Measurements from ENCODE around the gene CCDC188. TPM values are rescaled to one million over a fixed set of nuclear protein-coding genes. Genes with fewer than 3 reads are reported as not detected.

The CCDC188 gene
- total RNA-seq, 2 donors from 2014 or later: not detected

GRCh38 chr22:20178075-20178914 lies 27.4 kb upstream of the CCDC188 start:
- no peaks in the 10 kb centered on the region for H3K27me3 Mint-ChIP-seq (ENCODE audit: insufficient read depth)
- no peaks in the 10 kb centered on the region for H3K36me3 Mint-ChIP-seq (ENCODE audit: low read depth)
- peaks cover 17% of the 10 kb centered on the region for H3K4me1 Mint-ChIP-seq
- no peaks in the 10 kb centered on the region for H3K9me3 Mint-ChIP-seq
- no peak for TF ChIP-seq CTCF (conservative IDR thresholded peaks at IDR 0.05)
- DNase-seq: no peak
- H3K9ac ChIP-seq (ENCODE audit: extremely low read depth, low read length, poor library complexity, severe bottlenecking): no peak overlapping the region
- H3K9me3 ChIP-seq (ENCODE audit: control insufficient read depth, low read length): no peaks in the 10 kb centered on the region
- WGBS, 2 experiments (ENCODE audit: insufficient coverage in 1 of 2, insufficient read length in 1 of 2): 93% methylated on average over 25 to 29 of the region's 29 CpGs
- no peaks in the 10 kb centered on the region for H3K27me3 ChIP-seq (ENCODE audit: control insufficient read depth, insufficient read depth, low read length, poor library complexity, severe bottlenecking)
- no peak overlapping the region for H3K4me3 ChIP-seq (ENCODE audit: low read length)
- peak overlapping the region; percentile 35 for H3K27ac Mint-ChIP-seq
- H3K4me1 ChIP-seq (ENCODE audit: control insufficient read depth, insufficient read depth, low read length): peaks cover 14% of the 10 kb centered on the region
- H3K27ac ChIP-seq (ENCODE audit: low read depth, low read length): no peak overlapping the region
- H3K4me3 Mint-ChIP-seq: no peak overlapping the region
- H3K36me3 ChIP-seq (ENCODE audit: control insufficient read depth, insufficient read depth, low read length): no peaks in the 10 kb centered on the region

GRCh38 chr22:20177217-20177911 lies 26.5 kb upstream of the CCDC188 start:
- H3K9ac ChIP-seq (ENCODE audit: extremely low read depth, low read length, poor library complexity, severe bottlenecking): no peak overlapping the region
- no peak overlapping the region for H3K4me3 ChIP-seq (ENCODE audit: low read length)
- Mint-ChIP-seq H3K27ac (no peak overlapping the region), H3K36me3 (ENCODE audit: low read depth) (no peaks in the 10 kb centered on the region), H3K4me1 (peaks cover 17% of the 10 kb centered on the region), H3K27me3 (ENCODE audit: insufficient read depth) (no peaks in the 10 kb centered on the region), H3K4me3 (no peak overlapping the region), H3K9me3 (no peaks in the 10 kb centered on the region)
- no peaks in the 10 kb centered on the region for H3K9me3 ChIP-seq (ENCODE audit: control insufficient read depth, low read length)
- no peaks in the 10 kb centered on the region for H3K36me3 ChIP-seq (ENCODE audit: control insufficient read depth, insufficient read depth, low read length)
- H3K27ac ChIP-seq (ENCODE audit: low read depth, low read length): no peak overlapping the region
- TF ChIP-seq CTCF (conservative IDR thresholded peaks at IDR 0.05): no peak
- H3K27me3 ChIP-seq (ENCODE audit: control insufficient read depth, insufficient read depth, low read length, poor library complexity, severe bottlenecking): no peaks in the 10 kb centered on the region
- WGBS, 2 experiments (ENCODE audit: insufficient coverage in 1 of 2, insufficient read length in 1 of 2): 93% methylated on average over 18 to 21 of the region's 21 CpGs
- no peak for DNase-seq
- peaks cover 18% of the 10 kb centered on the region for H3K4me1 ChIP-seq (ENCODE audit: control insufficient read depth, insufficient read depth, low read length)

GRCh38 chr22:20176421-20177085 lies 25.7 kb upstream of the CCDC188 start:
- H3K27me3 ChIP-seq (ENCODE audit: control insufficient read depth, insufficient read depth, low read length, poor library complexity, severe bottlenecking): no peaks in the 10 kb centered on the region
- H3K36me3 ChIP-seq (ENCODE audit: control insufficient read depth, insufficient read depth, low read length): no peaks in the 10 kb centered on the region
- 92 to 99% methylated on average over 12 to 17 of the region's 17 CpGs for WGBS, 2 experiments (ENCODE audit: insufficient coverage in 1 of 2, insufficient read length in 1 of 2)
- TF ChIP-seq CTCF (conservative IDR thresholded peaks at IDR 0.05): no peak
- no peak for DNase-seq
- Mint-ChIP-seq H3K27ac (peak overlapping the region; percentile 55), H3K27me3 (ENCODE audit: insufficient read depth) (no peaks in the 10 kb centered on the region), H3K4me1 (peaks cover 17% of the 10 kb centered on the region), H3K9me3 (no peaks in the 10 kb centered on the region), H3K36me3 (ENCODE audit: low read depth) (no peaks in the 10 kb centered on the region), H3K4me3 (no peak overlapping the region)
- H3K9ac ChIP-seq (ENCODE audit: extremely low read depth, low read length, poor library complexity, severe bottlenecking): no peak overlapping the region
- H3K9me3 ChIP-seq (ENCODE audit: control insufficient read depth, low read length): no peaks in the 10 kb centered on the region
- H3K4me1 ChIP-seq (ENCODE audit: control insufficient read depth, insufficient read depth, low read length): peaks cover 18% of the 10 kb centered on the region
- H3K27ac ChIP-seq (ENCODE audit: low read depth, low read length): no peak overlapping the region
- H3K4me3 ChIP-seq (ENCODE audit: low read length): no peak overlapping the region
